Activated CD4-positive, alpha-beta T cell treated with anti-CD3 and anti-CD28 coated beads for 36 hours (primary cell): ENCODE data around the gene ASMTL. TPM values are rescaled to one million over a fixed set of nuclear protein-coding genes. Genes with fewer than 3 reads are reported as not detected.
"Not testable (repeated sequence)": the region's sequence is repeated elsewhere in the genome, so short reads cannot be mapped to it uniquely, and the experiment has no call there.

Experiments
- ATAC-seq: fragments of 200-7000 bp; cut with Tn5 transposase; one replicate; pipeline ENCODE4 v1.10.0; 2021; ENCODE audit warnings: mild to moderate bottlenecking, moderate library complexity
- CTCF ChIA-PET: fragments of 350-600 bp; sonication (Branson Sonifier 250); formaldehyde crosslinking; loops from one replicate; lab custom pipeline; 2021; ENCODE audit warnings: antibody characterized with exemption; lab: Charles Lee
- POLR2A ChIA-PET: fragments of 350-600 bp; sonication (Branson Sonifier 250); formaldehyde crosslinking; loops from one replicate; lab custom pipeline; 2021; ENCODE audit warnings: antibody characterized with exemption, inconsistent platforms; lab: Charles Lee
- DNase-seq: peaks from one replicate; pipeline ENCODE4 v3.0.0-alpha.2; 2020
- H3K27ac Mint-ChIP-seq: one replicate; pipeline ENCODE4 v1.8.0; 2021; ENCODE audit warnings: mixed read lengths
- H3K27me3 Mint-ChIP-seq: one replicate; pipeline ENCODE4 v1.8.0; 2021; ENCODE audit warnings: mixed read lengths
- H3K36me3 Mint-ChIP-seq: one replicate; pipeline ENCODE4 v1.8.0; 2021; ENCODE audit warnings: low read depth, mixed read lengths
- H3K4me1 Mint-ChIP-seq: one replicate; pipeline ENCODE4 v1.8.0; 2021; ENCODE audit warnings: mixed read lengths
- H3K4me3 Mint-ChIP-seq: one replicate; pipeline ENCODE4 v1.8.0; 2021; ENCODE audit warnings: mild to moderate bottlenecking, moderate library complexity, mixed read lengths
- H3K9me3 Mint-ChIP-seq: one replicate; pipeline ENCODE4 v1.8.0; 2021; ENCODE audit warnings: low read depth, mixed read lengths
- intact Hi-C, 2 experiments: fragments of 100-400 bp; cut with DNase I in 1 of 2; cut with micrococcal nuclease in 1 of 2; formaldehyde crosslinking; loops; one replicate each; pipeline versions ENCODE4 v1.14.2 to v1.15.1; 2022 to 2024; cut with DNase I, micrococcal nuclease
- total RNA-seq, 2 experiments: library from RNA; stranded (reverse); gene quantifications; one replicate each; pipeline ENCODE4 v1.2.3, GENCODE V29; 2021

The ASMTL gene
- total RNA-seq, 2 experiments from 2014 or later = 33.9 to 38.3 TPM

DNA sequence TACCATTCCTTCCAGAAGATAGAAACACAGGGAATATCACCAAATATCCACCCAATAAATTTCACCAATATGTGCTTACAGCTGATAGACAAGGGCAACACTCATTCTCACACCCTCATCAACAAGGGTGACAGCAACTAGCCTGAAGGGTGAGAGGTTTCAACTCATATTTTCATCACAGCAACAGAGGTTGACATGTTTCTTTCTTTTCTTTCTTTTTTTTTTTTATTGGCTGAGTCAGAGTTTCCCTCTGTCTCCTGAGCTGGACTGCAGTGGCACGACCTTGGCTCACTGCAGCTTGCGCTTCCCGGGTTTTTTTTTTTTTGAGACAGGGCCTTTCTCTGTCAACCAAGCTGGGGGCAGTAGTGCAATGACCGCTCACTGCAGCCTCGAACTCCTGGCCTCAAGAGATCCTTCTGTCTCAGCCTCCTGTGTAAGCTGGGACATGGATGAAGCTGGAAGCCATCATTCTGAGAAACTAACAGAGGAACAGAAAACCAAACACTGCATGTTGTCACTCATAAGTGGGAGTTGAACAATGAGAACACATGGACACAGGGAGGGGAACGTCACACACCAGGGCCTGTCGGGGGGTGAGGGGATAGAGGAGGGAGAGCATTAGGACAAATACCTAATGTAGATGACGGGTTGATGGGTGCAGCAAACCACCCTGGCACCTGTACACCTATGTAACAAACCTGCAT, 27.5 kb upstream of the ASMTL start:
- intact Hi-C loops = loop anchor here (1.0 to 5.0 kb wide), 5 partner anchors 8 to 57 kb away; partner anchors contain the start of gene P2RY8 (in 1 of the 2)
- peak overlapping the region; percentile 26 for H3K4me3 Mint-ChIP-seq
- H3K27me3 Mint-ChIP-seq = no peaks in the 10 kb centered on the region
- CTCF ChIA-PET = no interaction called here
- peaks cover 8% of the 10 kb centered on the region for H3K9me3 Mint-ChIP-seq
- ATAC-seq = peak; percentile 40
- POLR2A ChIA-PET = no interaction called here
- peaks cover 68% of the 10 kb centered on the region for H3K4me1 Mint-ChIP-seq
- peaks cover 33% of the 10 kb centered on the region for H3K36me3 Mint-ChIP-seq
- no peak for DNase-seq
- peak overlapping the region; percentile 99 for H3K27ac Mint-ChIP-seq

DNA sequence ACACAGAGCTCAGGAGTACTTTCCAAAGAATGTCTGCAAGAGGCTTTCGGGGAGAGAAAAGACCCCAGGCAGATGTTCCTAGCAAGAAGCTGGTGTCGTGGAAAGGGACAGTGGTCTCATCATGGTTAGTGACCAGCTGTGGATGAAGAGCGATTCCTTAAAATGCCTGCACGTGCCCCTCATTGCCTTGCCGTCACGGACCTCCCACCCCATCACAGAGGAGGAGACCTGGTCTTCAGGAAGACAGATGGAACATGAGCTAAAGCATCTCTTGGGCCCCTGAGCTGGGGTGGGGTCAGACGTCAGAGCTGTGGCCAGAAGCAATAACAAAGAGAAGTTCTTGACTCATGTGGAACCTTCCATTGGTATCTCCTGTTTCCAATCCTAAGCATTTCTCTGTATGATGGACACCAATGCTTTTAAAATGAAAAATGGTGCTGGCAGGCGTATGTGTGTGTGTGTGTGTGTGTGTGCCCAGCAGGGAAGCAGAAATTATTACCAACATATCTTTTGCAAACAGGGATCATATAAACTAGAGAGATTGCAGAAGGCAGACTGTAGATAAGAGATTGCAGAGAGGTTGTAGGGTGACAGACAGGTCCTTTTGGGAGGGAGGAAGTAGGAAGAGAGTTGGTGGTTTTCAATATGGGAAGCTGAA, 25.2 kb upstream of the ASMTL start:
- Mint-ChIP-seq H3K4me1 (peaks cover 65% of the 10 kb centered on the region), H3K27me3 (no peaks in the 10 kb centered on the region), H3K36me3 (peaks cover 42% of the 10 kb centered on the region), H3K9me3 (peaks cover 26% of the 10 kb centered on the region), H3K4me3 (no peak overlapping the region), H3K27ac (peak overlapping the region; percentile 75)
- CTCF ChIA-PET = no interaction called here
- POLR2A ChIA-PET = no interaction called here
- no peak for DNase-seq
- no peak for ATAC-seq
- intact Hi-C loops = no loop called here

DNA sequence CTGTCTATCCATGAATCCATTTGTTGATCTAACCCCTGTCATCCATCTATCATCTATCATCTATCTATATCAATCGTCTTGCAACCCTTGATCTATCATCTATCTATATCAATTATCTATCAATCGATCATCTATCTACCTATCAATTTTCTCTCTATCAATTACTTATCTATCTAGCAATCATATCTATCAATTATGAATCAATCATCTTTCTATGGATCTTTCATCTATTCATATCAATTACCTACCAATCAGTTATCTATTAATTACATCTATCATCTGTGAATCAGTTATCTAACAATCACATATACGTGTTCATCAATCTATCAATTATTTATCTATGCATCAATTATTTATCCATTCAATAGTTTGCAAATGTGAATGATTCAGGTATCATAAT, 24.5 kb upstream of the ASMTL start:
- H3K36me3 Mint-ChIP-seq = peaks cover 39% of the 10 kb centered on the region
- H3K27ac Mint-ChIP-seq = no peak overlapping the region
- no peaks in the 10 kb centered on the region for H3K27me3 Mint-ChIP-seq

DNA sequence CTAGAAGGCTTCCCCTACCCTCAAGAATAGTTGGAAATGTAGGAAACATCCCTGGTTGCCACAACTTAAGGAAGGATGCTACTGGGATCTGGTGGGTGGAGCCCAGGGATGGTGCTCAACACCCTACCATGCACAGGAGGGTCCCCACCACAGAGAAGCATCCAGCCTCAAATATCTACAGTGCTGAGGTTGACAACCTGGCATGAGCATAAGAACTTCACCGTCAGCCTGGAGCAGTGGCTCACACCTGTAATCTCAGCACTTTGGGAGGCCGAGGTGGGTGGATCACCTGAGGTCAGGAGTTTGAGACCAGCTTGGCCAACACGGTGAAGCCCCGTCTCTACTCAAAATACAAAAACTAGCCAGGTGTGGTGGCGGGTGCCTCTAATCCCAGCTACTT, 24.0 kb upstream of the ASMTL start:
- intact Hi-C loops = no loop called here
- H3K4me3 Mint-ChIP-seq = no peak overlapping the region
- H3K27me3 Mint-ChIP-seq = no peaks in the 10 kb centered on the region
- CTCF ChIA-PET = no interaction called here
- DNase-seq (no peak), ATAC-seq (no peak)
- no peak overlapping the region for H3K27ac Mint-ChIP-seq
- H3K36me3 Mint-ChIP-seq = peaks cover 44% of the 10 kb centered on the region
- peaks cover 69% of the 10 kb centered on the region for H3K4me1 Mint-ChIP-seq
- H3K9me3 Mint-ChIP-seq = peaks cover 26% of the 10 kb centered on the region
- POLR2A ChIA-PET = no interaction called here

More for the DNA sequence above, 24.5 kb upstream of the ASMTL start:
- intact Hi-C loops = no loop called here
- no peak overlapping the region for H3K4me3 Mint-ChIP-seq
- H3K9me3 Mint-ChIP-seq = peaks cover 26% of the 10 kb centered on the region
- peaks cover 68% of the 10 kb centered on the region for H3K4me1 Mint-ChIP-seq
- CTCF ChIA-PET = no interaction called here
- POLR2A ChIA-PET = no interaction called here
- no peak for ATAC-seq
- DNase-seq = no peak

DNA sequence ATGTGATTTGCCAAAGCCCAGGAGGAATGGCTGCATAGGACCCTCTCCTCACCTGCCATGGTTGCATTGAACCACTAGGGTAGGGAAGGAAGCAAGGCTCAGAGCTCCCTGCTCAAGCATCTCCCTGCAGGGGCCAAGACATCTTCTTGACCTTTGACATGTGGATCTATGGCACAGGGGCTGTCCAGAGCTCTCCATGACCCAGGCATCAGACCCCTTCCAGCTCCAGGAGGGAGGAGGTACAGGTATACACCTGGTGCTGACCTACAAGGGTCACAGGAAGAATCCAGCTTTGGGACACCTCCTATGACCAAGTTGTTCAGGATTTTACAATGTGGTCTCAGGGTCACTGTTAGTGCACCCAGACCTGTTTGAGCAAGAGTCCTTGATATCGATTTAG, 23.2 kb upstream of the ASMTL start:
- Mint-ChIP-seq H3K4me1 (peaks cover 67% of the 10 kb centered on the region), H3K27ac (no peak overlapping the region)

DNA sequence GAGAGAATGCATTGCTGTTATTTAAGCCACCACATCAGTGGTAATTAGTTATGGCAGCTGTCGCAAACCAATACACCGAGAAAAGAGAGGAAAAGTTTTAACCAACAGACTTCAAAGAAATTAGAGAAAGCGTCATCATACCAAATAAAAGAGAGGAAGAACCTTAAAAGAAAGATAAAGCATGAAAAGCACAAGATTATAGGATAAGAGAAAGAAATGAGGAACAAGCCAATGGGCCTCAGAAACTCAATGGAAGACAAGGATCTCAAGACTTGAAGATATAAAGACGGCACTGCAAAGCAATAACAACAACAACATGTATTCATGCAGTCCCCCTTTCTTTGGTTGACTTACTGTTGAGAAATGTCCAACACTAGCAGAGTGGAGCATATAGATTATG, 22.8 kb upstream of the ASMTL start:
- peaks cover 44% of the 10 kb centered on the region for H3K36me3 Mint-ChIP-seq
- no peak overlapping the region for H3K4me3 Mint-ChIP-seq
- ATAC-seq (no peak), DNase-seq (no peak)
- POLR2A ChIA-PET = no interaction called here
- intact Hi-C loops = no loop called here
- H3K27me3 Mint-ChIP-seq = no peaks in the 10 kb centered on the region
- H3K9me3 Mint-ChIP-seq = peaks cover 26% of the 10 kb centered on the region
- no peak overlapping the region for H3K27ac Mint-ChIP-seq
- H3K4me1 Mint-ChIP-seq = peaks cover 67% of the 10 kb centered on the region
- CTCF ChIA-PET = no interaction called here

More for the DNA sequence above, 23.2 kb upstream of the ASMTL start:
- ChIA-PET POLR2A (no interaction called here), CTCF (no interaction called here)
- ATAC-seq = no peak
- Mint-ChIP-seq H3K9me3 (peaks cover 26% of the 10 kb centered on the region), H3K4me3 (no peak overlapping the region), H3K36me3 (peaks cover 44% of the 10 kb centered on the region), H3K27me3 (no peaks in the 10 kb centered on the region)
- intact Hi-C loops = no loop called here
- no peak for DNase-seq

DNA sequence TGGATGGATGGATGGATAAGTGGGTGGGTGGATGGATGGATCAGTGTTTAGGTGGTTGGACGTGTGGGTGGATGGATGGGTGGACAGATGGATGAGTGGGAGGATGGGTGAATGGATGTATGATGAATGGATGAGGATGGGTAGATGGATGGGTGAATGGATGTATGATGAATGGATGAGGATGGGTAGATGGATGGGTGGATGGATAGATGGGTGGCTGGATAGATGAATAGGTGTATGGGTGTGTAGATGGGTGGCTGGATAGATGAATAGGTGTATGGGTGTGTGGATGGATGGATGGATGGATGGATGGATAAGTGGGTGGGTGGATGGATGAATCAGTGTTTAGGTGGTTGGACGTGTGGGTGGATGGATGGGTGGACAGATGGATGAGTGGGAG, 21.9 kb upstream of the ASMTL start:
- POLR2A ChIA-PET, H3K4me3 Mint-ChIP-seq, H3K27ac Mint-ChIP-seq, ATAC-seq, H3K27me3 Mint-ChIP-seq, CTCF ChIA-PET, DNase-seq, intact Hi-C loops: not testable (repeated sequence)
- H3K36me3 Mint-ChIP-seq = peaks cover 35% of the 10 kb centered on the region
- peaks cover 66% of the 10 kb centered on the region for H3K4me1 Mint-ChIP-seq
- H3K9me3 Mint-ChIP-seq = peaks cover 21% of the 10 kb centered on the region

DNA sequence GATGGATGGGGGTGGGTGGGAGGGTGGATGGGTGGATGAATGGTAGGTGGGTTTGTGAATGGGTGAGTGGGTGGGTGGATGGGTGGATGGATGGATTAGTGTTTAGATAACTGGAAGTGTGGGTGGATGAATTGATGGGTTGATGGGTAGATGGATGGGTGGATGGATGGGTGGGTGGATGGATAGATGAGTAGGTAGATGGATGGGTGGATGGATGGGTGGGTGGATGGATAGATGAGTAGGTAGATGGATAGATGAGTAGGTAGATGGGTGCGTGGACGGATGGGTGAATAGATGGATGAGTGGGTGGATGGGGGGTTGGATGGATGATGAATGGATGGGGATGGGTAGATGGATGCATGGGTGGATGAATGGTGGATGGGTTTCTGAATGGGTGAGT, 20.3 kb upstream of the ASMTL start:
- H3K27me3 Mint-ChIP-seq = no peaks in the 10 kb centered on the region
- no peak overlapping the region for H3K27ac Mint-ChIP-seq
- peaks cover 17% of the 10 kb centered on the region for H3K9me3 Mint-ChIP-seq
- peaks cover 27% of the 10 kb centered on the region for H3K36me3 Mint-ChIP-seq
- ChIA-PET POLR2A (no interaction called here), CTCF (no interaction called here)
- intact Hi-C loops = loop anchor here in 1 of 2 experiments (1.0 kb wide), 1 partner anchor 7 kb away; no protein-coding TSS in a partner anchor
- peaks cover 66% of the 10 kb centered on the region for H3K4me1 Mint-ChIP-seq
- ATAC-seq = no peak
- no peak overlapping the region for H3K4me3 Mint-ChIP-seq
- no peak for DNase-seq

DNA sequence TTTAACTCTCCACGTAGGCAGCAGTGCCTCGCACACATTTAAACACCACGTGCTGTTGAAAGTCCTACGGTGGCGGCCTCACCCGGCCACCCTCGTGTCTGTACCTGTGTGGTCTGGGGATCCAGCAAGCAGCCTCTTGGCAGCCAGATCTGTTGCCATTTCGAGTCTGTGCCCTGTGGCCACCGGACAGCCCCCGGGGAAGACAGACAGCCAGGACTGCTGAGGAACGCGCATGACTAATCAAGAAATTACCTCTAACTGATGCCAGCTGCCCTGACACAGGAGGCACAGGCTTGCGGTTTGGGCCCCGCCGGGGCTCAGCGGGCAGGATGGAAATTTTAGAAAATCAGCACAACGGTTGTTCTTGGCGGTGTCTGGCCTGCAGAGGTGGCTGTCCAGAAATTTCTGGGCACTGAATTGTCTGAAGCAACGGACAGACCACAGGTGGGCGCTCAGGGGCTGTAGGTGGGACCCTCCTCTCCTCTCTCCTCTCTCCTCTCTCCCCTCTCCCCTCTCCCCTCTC, 15.6 kb upstream of the ASMTL start:
- H3K4me1 Mint-ChIP-seq = peaks cover 87% of the 10 kb centered on the region
- peak; percentile 75 for ATAC-seq
- peaks cover 3% of the 10 kb centered on the region for H3K9me3 Mint-ChIP-seq
- H3K36me3 Mint-ChIP-seq = peaks cover 33% of the 10 kb centered on the region
- CTCF ChIA-PET = no interaction called here
- H3K27ac Mint-ChIP-seq = peak overlapping the region; percentile 84
- peak overlapping the region; percentile 54 for H3K4me3 Mint-ChIP-seq
- DNase-seq = peak; percentile 91
- intact Hi-C loops = loop anchor here (1.0 to 10.0 kb wide), 2 partner anchors 14 to 1226 kb away; partner anchors contain the start of gene CD99 (in 1 of the 2)
- H3K27me3 Mint-ChIP-seq = no peaks in the 10 kb centered on the region
- POLR2A ChIA-PET = no interaction called here

DNA sequence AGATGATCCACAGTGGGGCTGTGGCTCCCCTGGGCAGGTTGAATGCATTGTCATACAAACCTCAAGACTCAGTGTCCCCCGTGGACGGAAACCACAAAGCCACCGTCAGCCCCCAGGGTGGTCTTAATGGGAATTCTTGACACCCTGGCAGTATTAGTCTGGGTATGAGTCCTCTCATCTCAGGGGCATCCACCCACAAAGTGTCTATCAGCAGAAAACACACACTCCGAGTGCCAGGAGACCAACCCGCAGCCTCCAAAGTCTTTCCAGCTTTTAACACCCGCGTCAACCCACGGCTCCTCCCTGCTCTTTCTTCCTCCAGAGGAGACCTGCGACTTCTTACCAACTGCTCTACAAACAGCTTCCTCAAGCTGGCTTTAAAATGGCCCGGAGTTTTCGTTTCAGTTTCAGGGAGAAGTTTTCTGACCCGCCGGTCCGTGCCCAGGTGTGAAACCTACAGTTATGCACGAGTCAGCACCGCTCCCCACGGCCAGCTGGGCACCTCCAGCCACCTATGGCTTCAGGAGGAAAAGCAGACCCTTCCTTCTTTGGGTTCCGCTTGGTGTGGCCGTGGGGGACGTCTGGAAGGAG, 14.4 kb upstream of the ASMTL start:
- H3K9me3 Mint-ChIP-seq = no peaks in the 10 kb centered on the region
- peaks cover 89% of the 10 kb centered on the region for H3K4me1 Mint-ChIP-seq
- POLR2A ChIA-PET = no interaction called here
- intact Hi-C loops = loop anchor here in 1 of 2 experiments (1.0 to 10.0 kb wide), 2 partner anchors 15 to 1228 kb away; partner anchors contain the start of gene CD99
- DNase-seq (peak; percentile 60), ATAC-seq (no peak)
- peaks cover 35% of the 10 kb centered on the region for H3K36me3 Mint-ChIP-seq
- no peaks in the 10 kb centered on the region for H3K27me3 Mint-ChIP-seq
- H3K27ac Mint-ChIP-seq = peak overlapping the region; percentile 89
- peak overlapping the region; percentile 70 for H3K4me3 Mint-ChIP-seq
- CTCF ChIA-PET = no interaction called here

DNA sequence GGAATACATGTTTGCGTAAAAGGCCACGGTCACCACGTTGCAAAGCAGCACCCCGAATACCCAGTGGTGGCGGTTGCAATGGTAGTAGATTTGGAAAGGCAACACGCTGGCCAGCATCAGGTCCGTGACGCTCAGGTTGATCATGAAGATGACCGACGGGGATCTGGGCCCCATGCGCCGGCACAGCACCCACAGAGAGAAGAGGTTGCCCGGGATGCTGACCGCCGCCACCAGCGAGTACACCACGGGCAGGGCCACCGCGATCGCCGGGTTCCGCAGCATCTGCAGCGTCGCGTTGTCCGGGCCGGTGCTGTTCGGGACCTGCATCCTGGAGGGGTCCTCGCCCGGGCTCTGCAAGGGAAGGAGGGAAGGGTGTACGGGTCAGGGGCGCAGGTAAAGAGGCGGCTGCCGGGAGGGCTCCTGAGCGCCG, 13.5 kb upstream of the ASMTL start:
- ChIA-PET POLR2A (no interaction called here), CTCF (no interaction called here)
- Mint-ChIP-seq H3K27me3 (no peaks in the 10 kb centered on the region), H3K27ac (no peak overlapping the region), H3K4me1 (peaks cover 81% of the 10 kb centered on the region), H3K4me3 (no peak overlapping the region), H3K36me3 (peaks cover 31% of the 10 kb centered on the region), H3K9me3 (no peaks in the 10 kb centered on the region)
- DNase-seq (peak; percentile 9), ATAC-seq (no peak)
- intact Hi-C loops = loop anchor here in 1 of 2 experiments (10.0 kb wide), 1 partner anchor 1229 kb away; the partner anchor contains the start of gene CD99
